HG02870 (cell line): ENCODE measurements around the gene KHDC3L.

Experiments used
- ATAC-seq: cut with Tn5 transposase; IDR thresholded peaks from one replicate; pipeline ENCODE4 v1.9.1; 2021; ENCODE audit warnings: mild to moderate bottlenecking, moderate library complexity; ENCODE audit not compliant: unreplicated experiment

KHDC3L gene

GRCh38 chr6:73362358-73362757 is at the start of gene KHDC3L:
Gene KHDC3L, plus strand, starts transcription at chr6:73362658. Its CDS starts 72 bp downstream, at chr6:73362730.
- ATAC-seq = no peak

GRCh38 chr6:73314577-73315492 is 47.6 kb upstream of the KHDC3L start:
- ATAC-seq = no peak

- no peak for ATAC-seq
Observed at GRCh38 chr6:73323323-73323722, 39.1 kb upstream of the KHDC3L start.

- no peak for ATAC-seq
Observed at GRCh38 chr6:73325656-73326055, 36.8 kb upstream of the KHDC3L start.

GRCh38 chr6:73328790-73329189 is 33.7 kb upstream of the KHDC3L start:
- ATAC-seq = no peak

GRCh38 chr6:73329201-73329600 is 33.3 kb upstream of the KHDC3L start:
- ATAC-seq = peak; percentile 67

- no peak for ATAC-seq
Observed at GRCh38 chr6:73339340-73339739, 23.1 kb upstream of the KHDC3L start.

GRCh38 chr6:73340048-73340447 is 22.4 kb upstream of the KHDC3L start:
- ATAC-seq = no peak

GRCh38 chr6:73341335-73341734 is 21.1 kb upstream of the KHDC3L start:
- no peak for ATAC-seq

- no peak for ATAC-seq
Observed at GRCh38 chr6:73342174-73342573, 20.3 kb upstream of the KHDC3L start.

GRCh38 chr6:73343164-73343563 is 19.3 kb upstream of the KHDC3L start:
- ATAC-seq = no peak

GRCh38 chr6:73348550-73349204 is 13.8 kb upstream of the KHDC3L start:
- no peak for ATAC-seq

GRCh38 chr6:73349311-73349710 is 13.1 kb upstream of the KHDC3L start:
- ATAC-seq = no peak

GRCh38 chr6:73353636-73354593 is 8.5 kb upstream of the KHDC3L start, which contains the start of gene DPPA5:
Gene DPPA5, minus strand, starts transcription at chr6:73354276. Its CDS starts 51 bp downstream, at chr6:73354225.
- no peak for ATAC-seq

GRCh38 chr6:73362869-73363536 is 545 bp downstream of the KHDC3L start:
- no peak for ATAC-seq

- ATAC-seq = no peak
Observed at GRCh38 chr6:73363537-73363875, 1.0 kb downstream of the KHDC3L start.

GRCh38 chr6:73364121-73364520 is 1.7 kb downstream of the KHDC3L start:
- no peak for ATAC-seq

GRCh38 chr6:73364549-73364948 is 2.1 kb downstream of the KHDC3L start:
- no peak for ATAC-seq

- ATAC-seq = no peak
Observed at GRCh38 chr6:73367761-73368355, 5.4 kb downstream of the KHDC3L start.

GRCh38 chr6:73368675-73369074 is 6.2 kb downstream of the KHDC3L start:
- ATAC-seq = no peak
